ENCODE measurements around the gene STARD13.
A peak's percentile ranks its signal among the peaks of the same experiment; 100 is the strongest.

Gene STARD13

GRCh38 chr13:33150126-33150525 lies 135.4 kb downstream of the STARD13 start:
- H2BK120ac ChIP-seq (ENCODE audit: low read depth, low read length): no peak overlapping the region
- H4K8ac ChIP-seq (ENCODE audit: low read length): no peak overlapping the region
- H3K4ac ChIP-seq (ENCODE audit: low read depth in 1 of 2, low read length in 2 of 2): no peak overlapping the region
- peaks cover 25% of the 10 kb centered on the region for H3K79me1 ChIP-seq (replicated peaks; ENCODE audit: low read length, poor library complexity, severe bottlenecking)
- no CpG with 5 or more reads among the region's 1 CpG for WGBS
- no peak overlapping the region for H3K4me2 ChIP-seq (ENCODE audit: low read length, poor library complexity, severe bottlenecking)
- H2BK5ac ChIP-seq (ENCODE audit: low read depth, low read length, poor library complexity, severe bottlenecking): no peak overlapping the region
- no peak overlapping the region for H3K4me3 ChIP-seq (ENCODE audit: insufficient read depth in 1 of 2, low read depth in 1 of 2, low read length in 2 of 2)
- no peak overlapping the region for H3K27ac ChIP-seq (ENCODE audit: low read length, poor library complexity, severe bottlenecking)
- peaks cover 11% of the 10 kb centered on the region for H3K4me1 ChIP-seq (ENCODE audit: control insufficient read depth, insufficient read depth, low read depth, low read length)
- no peak overlapping the region for H2AFZ ChIP-seq (ENCODE audit: low read depth, low read length)
- H3K14ac ChIP-seq (ENCODE audit: low read length in 2 of 2): no peak overlapping the region
- no peak overlapping the region for H3K9ac ChIP-seq (ENCODE audit: low read length)
- no peaks in the 10 kb centered on the region for H3K9me3 ChIP-seq (ENCODE audit: control insufficient read depth, low read length)
- no peak overlapping the region for H2BK12ac ChIP-seq (ENCODE audit: low read length in 2 of 2)
- H2BK15ac ChIP-seq (ENCODE audit: low read depth, poor library complexity, severe bottlenecking): no peak overlapping the region
- no peak overlapping the region for H4K91ac ChIP-seq (ENCODE audit: low read length)
- DNase-seq: peak; percentile 56
- no peak overlapping the region for H2AK5ac ChIP-seq (ENCODE audit: low read length, severe bottlenecking)
- H3K27me3 ChIP-seq (ENCODE audit: control insufficient read depth in 1 of 2, insufficient read depth in 1 of 2, low read length in 2 of 2): no peaks in the 10 kb centered on the region
- peaks cover 9 to 21% of the 10 kb centered on the region in 2 experiments for H3K36me3 ChIP-seq (ENCODE audit: control insufficient read depth in 1 of 2, insufficient read depth in 2 of 2, low read depth in 1 of 2, low read length in 2 of 2)
- H3K18ac ChIP-seq (ENCODE audit: low read depth in 1 of 2, low read length in 2 of 2): no peak overlapping the region
- no peak overlapping the region for H3K23ac ChIP-seq (ENCODE audit: low read length in 2 of 2)

GRCh38 chr13:33147832-33148231 lies 137.7 kb downstream of the STARD13 start:
- Histone ChIP-seq H2BK5ac (ENCODE audit: low read depth, low read length, poor library complexity, severe bottlenecking) (no peak overlapping the region), H2AFZ (ENCODE audit: low read depth, low read length) (no peak overlapping the region)
- WGBS: 100% methylated on average over 1 of the region's 3 CpGs

GRCh38 chr13:33146843-33147611 lies 138.5 kb downstream of the STARD13 start:
- H3K4me1 ChIP-seq (ENCODE audit: control insufficient read depth, insufficient read depth, low read depth, low read length): no peaks in the 10 kb centered on the region
- WGBS: 100% methylated on average over 4 of the region's 4 CpGs
- H3K23ac ChIP-seq (ENCODE audit: low read length in 2 of 2): no peak overlapping the region
- no peak overlapping the region for H2AFZ ChIP-seq (ENCODE audit: low read depth, low read length)
- H3K27me3 ChIP-seq (ENCODE audit: control insufficient read depth in 1 of 2, insufficient read depth in 1 of 2, low read length in 2 of 2): no peaks in the 10 kb centered on the region
- no peak overlapping the region for H3K18ac ChIP-seq (ENCODE audit: low read depth in 1 of 2, low read length in 2 of 2)
- H2AK5ac ChIP-seq (ENCODE audit: low read length, severe bottlenecking): no peak overlapping the region
- H3K9me3 ChIP-seq (ENCODE audit: control insufficient read depth, low read length): no peaks in the 10 kb centered on the region
- H3K36me3 ChIP-seq (ENCODE audit: control insufficient read depth in 1 of 2, insufficient read depth in 2 of 2, low read depth in 1 of 2, low read length in 2 of 2): peaks cover 3 to 19% of the 10 kb centered on the region in 2 experiments
- no peak overlapping the region for H3K4ac ChIP-seq (ENCODE audit: low read depth in 1 of 2, low read length in 2 of 2)
- no peak overlapping the region for H4K91ac ChIP-seq (ENCODE audit: low read length)
- no peak for DNase-seq
- H3K27ac ChIP-seq (ENCODE audit: low read length, poor library complexity, severe bottlenecking): no peak overlapping the region
- H2BK5ac ChIP-seq (ENCODE audit: low read depth, low read length, poor library complexity, severe bottlenecking): no peak overlapping the region
- no peak overlapping the region for H3K9ac ChIP-seq (ENCODE audit: low read length)
- H2BK12ac ChIP-seq (ENCODE audit: low read length in 2 of 2): no peak overlapping the region
- H3K4me3 ChIP-seq (ENCODE audit: insufficient read depth in 1 of 2, low read depth in 1 of 2, low read length in 2 of 2): no peak overlapping the region
- H3K79me1 ChIP-seq (replicated peaks; ENCODE audit: low read length, poor library complexity, severe bottlenecking): peaks cover 23% of the 10 kb centered on the region
- no peak overlapping the region for H2BK15ac ChIP-seq (ENCODE audit: low read depth, poor library complexity, severe bottlenecking)
- H4K8ac ChIP-seq (ENCODE audit: low read length): no peak overlapping the region
- H3K4me2 ChIP-seq (ENCODE audit: low read length, poor library complexity, severe bottlenecking): no peak overlapping the region
- H2BK120ac ChIP-seq (ENCODE audit: low read depth, low read length): no peak overlapping the region
- no peak overlapping the region for H3K14ac ChIP-seq (ENCODE audit: low read length in 2 of 2)

More at GRCh38 chr13:33147832-33148231, 137.7 kb downstream of the STARD13 start:
- Histone ChIP-seq H3K4me3 (ENCODE audit: insufficient read depth in 1 of 2, low read depth in 1 of 2, low read length in 2 of 2) (no peak overlapping the region), H3K23ac (ENCODE audit: low read length in 2 of 2) (no peak overlapping the region), H3K9me3 (ENCODE audit: control insufficient read depth, low read length) (no peaks in the 10 kb centered on the region), H4K91ac (ENCODE audit: low read length) (no peak overlapping the region), H3K9ac (ENCODE audit: low read length) (no peak overlapping the region), H3K4me2 (ENCODE audit: low read length, poor library complexity, severe bottlenecking) (no peak overlapping the region), H3K79me1 (replicated peaks; ENCODE audit: low read length, poor library complexity, severe bottlenecking) (peaks cover 25% of the 10 kb centered on the region), H2BK15ac (ENCODE audit: low read depth, poor library complexity, severe bottlenecking) (no peak overlapping the region), H3K14ac (ENCODE audit: low read length in 2 of 2) (no peak overlapping the region), H3K18ac (ENCODE audit: low read depth in 1 of 2, low read length in 2 of 2) (no peak overlapping the region), H3K4me1 (ENCODE audit: control insufficient read depth, insufficient read depth, low read depth, low read length) (no peaks in the 10 kb centered on the region), H4K8ac (ENCODE audit: low read length) (no peak overlapping the region), H2AK5ac (ENCODE audit: low read length, severe bottlenecking) (no peak overlapping the region), H3K27me3 (ENCODE audit: control insufficient read depth in 1 of 2, insufficient read depth in 1 of 2, low read length in 2 of 2) (no peaks in the 10 kb centered on the region), H2BK12ac (ENCODE audit: low read length in 2 of 2) (no peak overlapping the region), H3K27ac (ENCODE audit: low read length, poor library complexity, severe bottlenecking) (no peak overlapping the region), H2BK120ac (ENCODE audit: low read depth, low read length) (no peak overlapping the region), H3K36me3 (ENCODE audit: control insufficient read depth in 1 of 2, insufficient read depth in 2 of 2, low read depth in 1 of 2, low read length in 2 of 2) (peaks cover 3 to 12% of the 10 kb centered on the region in 2 experiments), H3K4ac (ENCODE audit: low read depth in 1 of 2, low read length in 2 of 2) (no peak overlapping the region)
- DNase-seq: no peak

GRCh38 chr13:33145667-33146066 lies 139.9 kb downstream of the STARD13 start:
- peaks cover 5 to 26% of the 10 kb centered on the region in 2 experiments for H3K36me3 ChIP-seq (ENCODE audit: control insufficient read depth in 1 of 2, insufficient read depth in 2 of 2, low read depth in 1 of 2, low read length in 2 of 2)
- no peak overlapping the region for H2BK5ac ChIP-seq (ENCODE audit: low read depth, low read length, poor library complexity, severe bottlenecking)
- DNase-seq: no peak
- no peak overlapping the region for H4K8ac ChIP-seq (ENCODE audit: low read length)
- no peak overlapping the region for H3K23ac ChIP-seq (ENCODE audit: low read length in 2 of 2)
- no peak overlapping the region for H2BK120ac ChIP-seq (ENCODE audit: low read depth, low read length)
- no peak overlapping the region for H2AFZ ChIP-seq (ENCODE audit: low read depth, low read length)
- H2BK12ac ChIP-seq (ENCODE audit: low read length in 2 of 2): no peak overlapping the region
- H2BK15ac ChIP-seq (ENCODE audit: low read depth, poor library complexity, severe bottlenecking): no peak overlapping the region
- no peak overlapping the region for H3K27ac ChIP-seq (ENCODE audit: low read length, poor library complexity, severe bottlenecking)
- no peaks in the 10 kb centered on the region for H3K9me3 ChIP-seq (ENCODE audit: control insufficient read depth, low read length)
- no peak overlapping the region for H3K9ac ChIP-seq (ENCODE audit: low read length)
- H3K4me3 ChIP-seq (ENCODE audit: insufficient read depth in 1 of 2, low read depth in 1 of 2, low read length in 2 of 2): no peak overlapping the region
- H3K4ac ChIP-seq (ENCODE audit: low read depth in 1 of 2, low read length in 2 of 2): no peak overlapping the region
- no peak overlapping the region for H3K18ac ChIP-seq (ENCODE audit: low read depth in 1 of 2, low read length in 2 of 2)
- no peak overlapping the region for H2AK5ac ChIP-seq (ENCODE audit: low read length, severe bottlenecking)
- H4K91ac ChIP-seq (ENCODE audit: low read length): no peak overlapping the region
- H3K27me3 ChIP-seq (ENCODE audit: control insufficient read depth in 1 of 2, insufficient read depth in 1 of 2, low read length in 2 of 2): no peaks in the 10 kb centered on the region
- no peak overlapping the region for H3K14ac ChIP-seq (ENCODE audit: low read length in 2 of 2)
- H3K4me1 ChIP-seq (ENCODE audit: control insufficient read depth, insufficient read depth, low read depth, low read length): no peaks in the 10 kb centered on the region
- H3K4me2 ChIP-seq (ENCODE audit: low read length, poor library complexity, severe bottlenecking): no peak overlapping the region
- WGBS: 97% methylated on average over 4 of the region's 4 CpGs
- peaks cover 20% of the 10 kb centered on the region for H3K79me1 ChIP-seq (replicated peaks; ENCODE audit: low read length, poor library complexity, severe bottlenecking)
